CD14-positive monocyte (primary cell): ENCODE measurements around the gene LYPD4. TPM values are rescaled to one million over a fixed set of nuclear protein-coding genes. Genes with fewer than 3 reads are reported as not detected.

Experiments
- DNase-seq, 3 donors: peaks; one replicate each; pipeline ENCODE4 v3.0.0-alpha.2; 2011 to 2022
- H2AFZ ChIP-seq: 2 replicates; pipeline ENCODE4 v1.6.0; 2012; ENCODE audit warnings: mild to moderate bottlenecking, low read depth, low read length, inconsistent platforms; ENCODE audit not compliant: insufficient read depth, poor library complexity, severe bottlenecking
- H3K27ac ChIP-seq, 2 donors: 1 replicate in 1 of 2; 2 replicates in 1 of 2; pipeline ENCODE4 v1.5.1; 2012 to 2013; ENCODE audit warnings: low read length in 2 of 2, control low read depth in 1 of 2, inconsistent platforms in 1 of 2, low read depth in 1 of 2, mild to moderate bottlenecking in 1 of 2
- H3K27me3 ChIP-seq, 2 donors: one replicate each; pipeline versions ENCODE4 v1.6.0 to v1.6.1; 2011 to 2013; ENCODE audit warnings: low read length in 2 of 2; ENCODE audit not compliant: control insufficient read depth in 2 of 2, insufficient read depth in 2 of 2
- H3K36me3 ChIP-seq, 2 donors: replicated peaks in 1 of 2; 1 replicate in 1 of 2; 2 replicates in 1 of 2; pipeline versions ENCODE4 v1.5.1 to v1.6.1; 2012 to 2013; ENCODE audit warnings: low read length in 2 of 2, control low read depth in 1 of 2, inconsistent platforms in 1 of 2, mild to moderate bottlenecking in 1 of 2; ENCODE audit not compliant: insufficient read depth in 2 of 2, control insufficient read depth in 1 of 2
- H3K4me1 ChIP-seq, 2 donors: 1 replicate in 1 of 2; 2 replicates in 1 of 2; pipeline versions ENCODE4 v1.5.1 to v1.6.1; 2012 to 2013; ENCODE audit warnings: low read length in 2 of 2, control low read depth in 1 of 2, inconsistent platforms in 1 of 2, mild to moderate bottlenecking in 1 of 2, moderate library complexity in 1 of 2; ENCODE audit not compliant: insufficient read depth in 2 of 2, control insufficient read depth in 1 of 2
- H3K4me2 ChIP-seq: replicated peaks from 2 replicates; pipeline ENCODE3; 2012; ENCODE audit warnings: low read length, moderate library complexity, mild to moderate bottlenecking; ENCODE audit not compliant: poor library complexity, severe bottlenecking; ENCODE audit errors: extremely low read depth
- H3K4me3 ChIP-seq, 3 experiments: fragments of 200-600 bp in 1 of 3; sonication (generic) in 1 of 3; replicated peaks in 1 of 3; 1 replicate in 2 of 3; 2 replicates in 1 of 3; pipeline ENCODE4 v1.5.1; 2011 to 2013; ENCODE audit warnings: low read length in 3 of 3, mild to moderate bottlenecking in 3 of 3, control low read depth in 2 of 3, low read depth in 2 of 3, inconsistent platforms in 1 of 3, moderate library complexity in 1 of 3
- H3K79me2 ChIP-seq: 2 replicates; pipeline ENCODE4 v1.6.0; 2012; ENCODE audit warnings: mild to moderate bottlenecking, control low read depth, inconsistent platforms, low read length, moderate library complexity; ENCODE audit not compliant: insufficient read depth
- H3K9ac ChIP-seq: 2 replicates; pipeline ENCODE4 v1.6.0; 2017; ENCODE audit warnings: low read length, mild to moderate bottlenecking; ENCODE audit not compliant: insufficient read depth, poor library complexity, severe bottlenecking
- H3K9me3 ChIP-seq, 2 donors: replicated peaks in 1 of 2; 1 replicate in 1 of 2; 2 replicates in 1 of 2; pipeline versions ENCODE4 v1.5.1 to v1.6.1; 2012 to 2013; ENCODE audit warnings: low read length in 2 of 2, control low read depth in 1 of 2; ENCODE audit not compliant: control insufficient read depth in 1 of 2, insufficient read depth in 1 of 2
- H4K20me1 ChIP-seq: 2 replicates; pipeline ENCODE4 v1.6.0; 2012; ENCODE audit warnings: mild to moderate bottlenecking, low read length, control low read depth, moderate library complexity; ENCODE audit not compliant: insufficient read depth
- H3K27ac Mint-ChIP-seq, 7 donors: one replicate each; pipeline ENCODE4 v1.8.0; 2020; ENCODE audit warnings: mild to moderate bottlenecking in 7 of 7, mixed read lengths in 7 of 7, moderate library complexity in 6 of 7, inconsistent platforms in 2 of 7
- H3K27me3 Mint-ChIP-seq, 3 donors: one replicate each; pipeline ENCODE4 v1.8.0; 2021 to 2022; ENCODE audit warnings: low read depth in 3 of 3, mild to moderate bottlenecking in 3 of 3, mixed read lengths in 3 of 3, moderate library complexity in 3 of 3, inconsistent platforms in 1 of 3
- H3K36me3 Mint-ChIP-seq, 2 donors: one replicate each; pipeline ENCODE4 v1.8.0; 2020; ENCODE audit warnings: mixed read lengths in 2 of 2, inconsistent platforms in 1 of 2, mild to moderate bottlenecking in 1 of 2
- H3K4me1 Mint-ChIP-seq: one replicate; pipeline ENCODE4 v1.8.0; 2020; ENCODE audit warnings: mild to moderate bottlenecking, mixed read lengths
- H3K4me3 Mint-ChIP-seq, 2 donors: one replicate each; pipeline ENCODE4 v1.8.0; 2020; ENCODE audit warnings: mild to moderate bottlenecking in 2 of 2, mixed read lengths in 2 of 2, moderate library complexity in 1 of 2
- H3K9me3 Mint-ChIP-seq, 7 donors: one replicate each; pipeline ENCODE4 v1.8.0; 2020 to 2022; ENCODE audit warnings: mixed read lengths in 7 of 7, mild to moderate bottlenecking in 6 of 7, moderate library complexity in 6 of 7, inconsistent platforms in 2 of 7
- CTCF ChIP-seq: fragments of 200-600 bp; IDR thresholded peaks from one replicate; pipeline ENCODE4 v1.8.0; 2022; ENCODE audit warnings: antibody characterized with exemption, mild to moderate bottlenecking
- WGBS: methylation state at CpG from one replicate; pipeline ENCODE4 v1.1.5; 2013; ENCODE audit warnings: missing lambda C conversion rate; ENCODE audit not compliant: insufficient coverage; 5-methylcytosine and 5-hydroxymethylcytosine counted together
- intact Hi-C, 2 donors: fragments of 100-400 bp; cut with micrococcal nuclease; formaldehyde crosslinking; loops; one replicate each; pipeline versions ENCODE4 v1.15.0 to v1.15.1; 2023
- polyA plus RNA-seq, 3 donors: library from polyadenylated mRNA; depleted of rRNA in 1 of 3; unstranded in 2 of 3; stranded (reverse) in 1 of 3; fragments of 300-500 nt in 2 of 3; fragments of >200 nt in 1 of 3; fragmentation: Illumina TruSeq in 2 of 3; gene quantifications; 1 replicate in 2 of 3; 2 replicates in 1 of 3; pipeline ENCODE4 v1.2.3, GENCODE V29; 2012 to 2021

LYPD4 gene
- polyA plus RNA-seq, 3 donors = not detected

GRCh38 chr19:41889896-41890295 lies 45.4 kb upstream of the LYPD4 start:
- H3K4me2 ChIP-seq = no peak overlapping the region
- WGBS = 98% methylated on average over 7 of the region's 8 CpGs
- Mint-ChIP-seq H3K27ac (peak overlapping the region in 1 of 7 donors; percentile 78), H3K4me3 (no peak overlapping the region), H3K4me1 (peaks cover 34% of the 10 kb centered on the region), H3K27me3 (peaks cover 0 to 2% (median 1%) of the 10 kb centered on the region in 3 donors), H3K36me3 (peaks cover 54 to 80% of the 10 kb centered on the region in 2 donors), H3K9me3 (peaks cover 0 to 1% (median 0%) of the 10 kb centered on the region in 7 donors)
- peaks cover 100% of the 10 kb centered on the region for H4K20me1 ChIP-seq
- H3K27ac ChIP-seq = no peak overlapping the region
- intact Hi-C loops = no loop called here
- no peak for TF ChIP-seq CTCF
- no peaks in the 10 kb centered on the region for H3K9me3 ChIP-seq
- DNase-seq = no peak
- H3K79me2 ChIP-seq = peaks cover 88% of the 10 kb centered on the region
- no peaks in the 10 kb centered on the region for H3K27me3 ChIP-seq
- no peak overlapping the region for H2AFZ ChIP-seq
- no peak overlapping the region for H3K4me3 ChIP-seq
- H3K36me3 ChIP-seq = peaks cover 57 to 84% of the 10 kb centered on the region in 2 donors
- H3K4me1 ChIP-seq = peaks cover 22 to 33% of the 10 kb centered on the region in 2 donors
- no peak overlapping the region for H3K9ac ChIP-seq

- DNase-seq = no peak
- TF ChIP-seq CTCF = no peak
- Histone ChIP-seq H3K79me2 (peaks cover 92% of the 10 kb centered on the region), H3K4me2 (no peak overlapping the region), H3K27me3 (no peaks in the 10 kb centered on the region), H3K4me1 (peaks cover 28 to 40% of the 10 kb centered on the region in 2 donors), H3K27ac (no peak overlapping the region), H4K20me1 (peaks cover 97% of the 10 kb centered on the region), H2AFZ (no peak overlapping the region), H3K9ac (no peak overlapping the region), H3K9me3 (no peaks in the 10 kb centered on the region), H3K36me3 (peaks cover 48 to 75% of the 10 kb centered on the region in 2 donors), H3K4me3 (no peak overlapping the region)
- intact Hi-C loops = no loop called here
- Mint-ChIP-seq H3K9me3 (peaks cover 0 to 1% (median 0%) of the 10 kb centered on the region in 7 donors), H3K27me3 (peaks cover 0 to 2% (median 1%) of the 10 kb centered on the region in 3 donors), H3K36me3 (peaks cover 48 to 72% of the 10 kb centered on the region in 2 donors), H3K4me3 (no peak overlapping the region), H3K4me1 (peaks cover 38% of the 10 kb centered on the region), H3K27ac (peak overlapping the region in 1 of 7 donors; percentile 93)
- WGBS = 89% methylated on average over 9 of the region's 12 CpGs
Observed at GRCh38 chr19:41888926-41889325, 44.4 kb upstream of the LYPD4 start.
